ENCODE results near the gene UNC93B1.

GRCh38 chr11:68012843-68013610 lies 9.1 kb upstream of the UNC93B1 start:
- TF ChIP-seq EP300 (IDR thresholded peaks at IDR 0.05; ENCODE audit: borderline replicate concordance), result peak; percentile 90
- peak; percentile 76 for TF ChIP-seq YY1 (IDR thresholded peaks at IDR 0.05; ENCODE audit: low read depth)
- TF ChIP-seq TAF1 (IDR thresholded peaks at IDR 0.05; ENCODE audit: low read depth), result peak; percentile 54; the same call in 1 of the 2 replicates
- no peak for TF ChIP-seq REST (IDR thresholded peaks at IDR 0.05; ENCODE audit: low read depth)
- TF ChIP-seq FOXM1 (IDR thresholded peaks at IDR 0.05; ENCODE audit: borderline replicate concordance, low read depth), result peak; percentile 67; the same call in 1 of the 2 replicates

Measured in Ishikawa (cell line).